Measurements from ENCODE around the gene FAM53B.
"Not testable (repeated sequence)": the region's sequence is repeated elsewhere in the genome, so short reads cannot be mapped to it uniquely, and the experiment has no call there.

FAM53B gene

GRCh38 chr10:124628676-124629021 lies 115.5 kb downstream of the FAM53B start:
- no peak for DNase-seq (ENCODE audit: low spot score)

- DNase-seq (ENCODE audit: low spot score) = peak; percentile 46
Measured at GRCh38 chr10:124627866-124628675, 116.1 kb downstream of the FAM53B start.

GRCh38 chr10:124626759-124627380 lies 117.3 kb downstream of the FAM53B start:
- DNase-seq (ENCODE audit: low spot score) = no peak

- DNase-seq (ENCODE audit: low spot score) = no peak
Measured at GRCh38 chr10:124625831-124626238, 118.3 kb downstream of the FAM53B start.

- no peak for DNase-seq (ENCODE audit: low spot score)
Measured at GRCh38 chr10:124624895-124625294, 119.3 kb downstream of the FAM53B start.

GRCh38 chr10:124624466-124624865 lies 119.7 kb downstream of the FAM53B start:
- DNase-seq (ENCODE audit: low spot score) = no peak

- no peak for DNase-seq (ENCODE audit: low spot score)
Measured at GRCh38 chr10:124624006-124624405, 120.2 kb downstream of the FAM53B start.

GRCh38 chr10:124622866-124623536 lies 121.2 kb downstream of the FAM53B start:
- no peak for DNase-seq (ENCODE audit: low spot score)

- no peak for DNase-seq (ENCODE audit: low spot score)
Measured at GRCh38 chr10:124622158-124622557, 122.0 kb downstream of the FAM53B start.

- DNase-seq (ENCODE audit: low spot score) = no peak
Measured at GRCh38 chr10:124621637-124622036, 122.5 kb downstream of the FAM53B start.

- DNase-seq (ENCODE audit: low spot score) = no peak
Measured at GRCh38 chr10:124619802-124620490, 124.2 kb downstream of the FAM53B start.

- no peak for DNase-seq (ENCODE audit: low spot score)
Measured at GRCh38 chr10:124619195-124619594, 125.0 kb downstream of the FAM53B start.

GRCh38 chr10:124618470-124619073 lies 125.6 kb downstream of the FAM53B start:
- no peak for DNase-seq (ENCODE audit: low spot score)

- DNase-seq (ENCODE audit: low spot score) = no peak
Measured at GRCh38 chr10:124616836-124617130, 127.4 kb downstream of the FAM53B start.

- DNase-seq (ENCODE audit: low spot score) = no peak
Measured at GRCh38 chr10:124616040-124616835, 127.9 kb downstream of the FAM53B start.

GRCh38 chr10:124615259-124615658 lies 128.9 kb downstream of the FAM53B start:
- DNase-seq (ENCODE audit: low spot score) = no peak

GRCh38 chr10:124614003-124614659 lies 130.0 kb downstream of the FAM53B start:
- DNase-seq (ENCODE audit: low spot score) = no peak

- peak; percentile 76 for DNase-seq (ENCODE audit: low spot score)
Measured at GRCh38 chr10:124612611-124613498, 131.3 kb downstream of the FAM53B start.

- no peak for DNase-seq (ENCODE audit: low spot score)
Measured at GRCh38 chr10:124611738-124612137, 132.4 kb downstream of the FAM53B start.

- DNase-seq (ENCODE audit: low spot score) = not testable (repeated sequence)
Measured at GRCh38 chr10:124610851-124611250, 133.3 kb downstream of the FAM53B start.
